HG03135 (cell line): ENCODE data around the gene BCAR1.
A peak's percentile ranks its signal among the peaks of the same experiment; 100 is the strongest.
"Not testable (repeated sequence)": the region's sequence is repeated elsewhere in the genome, so short reads cannot be mapped to it uniquely, and the experiment has no call there.

Experiments
- ATAC-seq: cut with Tn5 transposase; IDR thresholded peaks from one replicate; pipeline ENCODE4 v1.9.1; 2021; ENCODE audit warnings: mild to moderate bottlenecking, moderate library complexity; ENCODE audit not compliant: unreplicated experiment

The BCAR1 gene

GRCh38 chr16:75256059-75256571 is 4.7 kb upstream of the BCAR1 start:
- no peak for ATAC-seq

- no peak for ATAC-seq
Measured at GRCh38 chr16:75254359-75254837, 3.0 kb upstream of the BCAR1 start.

GRCh38 chr16:75252946-75253911 is 1.8 kb upstream of the BCAR1 start:
- no peak for ATAC-seq

- ATAC-seq, result no peak
Measured at GRCh38 chr16:75252049-75252864, 833 bp upstream of the BCAR1 start.

- ATAC-seq, result peak; percentile 46
Measured at GRCh38 chr16:75250809-75251279, 580 bp downstream of the BCAR1 start.

GRCh38 chr16:75250089-75250808 is 1.2 kb downstream of the BCAR1 start:
- no peak for ATAC-seq

- no peak for ATAC-seq
Measured at GRCh38 chr16:75249441-75249840, 2.0 kb downstream of the BCAR1 start.

- ATAC-seq, result no peak
Measured at GRCh38 chr16:75248536-75249380, 2.7 kb downstream of the BCAR1 start.

- no peak for ATAC-seq
Measured at GRCh38 chr16:75248142-75248535, 3.3 kb downstream of the BCAR1 start.

- no peak for ATAC-seq
Measured at GRCh38 chr16:75247249-75247648, 4.2 kb downstream of the BCAR1 start.

- ATAC-seq, result no peak
Measured at GRCh38 chr16:75246504-75247205, 4.8 kb downstream of the BCAR1 start.

- no peak for ATAC-seq
Measured at GRCh38 chr16:75244844-75245758, 6.3 kb downstream of the BCAR1 start.

GRCh38 chr16:75244225-75244809 is 7.1 kb downstream of the BCAR1 start:
- no peak for ATAC-seq

GRCh38 chr16:75243667-75244224 is 7.7 kb downstream of the BCAR1 start:
- no peak for ATAC-seq

GRCh38 chr16:75242436-75243078 is 8.9 kb downstream of the BCAR1 start:
- not testable (repeated sequence) for ATAC-seq

GRCh38 chr16:75241955-75242354 is 9.5 kb downstream of the BCAR1 start:
- ATAC-seq, result no peak

- ATAC-seq, result no peak
Measured at GRCh38 chr16:75241412-75241811, 10.0 kb downstream of the BCAR1 start.
